Kidney (tissue), 14 donors: ENCODE measurements around the gene RYR3. TPM values are rescaled to one million over a fixed set of nuclear protein-coding genes. Genes with fewer than 3 reads are reported as not detected.

Source experiments
- DNase-seq, 5 donors: peaks; one replicate each; pipeline ENCODE4 v3.0.0-alpha.2; 2013 to 2020
- FAIRE-seq: peaks from 2 replicates; lab custom pipeline; 2012; peaks lifted over from hg19 to GRCh38; lab: Jason Lieb, UNC
- H3K27ac ChIP-seq, 2 donors: one replicate each; pipeline ENCODE4 v1.7.0; 2013; ENCODE audit warnings: low read depth in 2 of 2, low read length in 2 of 2, inconsistent platforms in 1 of 2
- H3K27me3 ChIP-seq: one replicate; pipeline ENCODE4 v1.7.1; 2013; ENCODE audit warnings: low read length, inconsistent platforms; ENCODE audit not compliant: control insufficient read depth, insufficient read depth
- H3K36me3 ChIP-seq, 3 donors: one replicate each; pipeline versions ENCODE4 v1.7.0 to v1.7.1; 2013; ENCODE audit warnings: low read length in 3 of 3, control low read depth in 1 of 3, inconsistent platforms in 1 of 3; ENCODE audit not compliant: insufficient read depth in 3 of 3, control insufficient read depth in 2 of 3
- H3K4me1 ChIP-seq, 3 donors: one replicate each; pipeline versions ENCODE4 v1.7.0 to v1.7.1; 2013; ENCODE audit warnings: low read length in 3 of 3, inconsistent platforms in 1 of 3, low read depth in 1 of 3; ENCODE audit not compliant: control insufficient read depth in 2 of 3, insufficient read depth in 2 of 3
- H3K4me3 ChIP-seq, 3 donors: one replicate each; pipeline versions ENCODE4 v1.7.0 to v1.8.1; 2013; ENCODE audit warnings: low read length in 3 of 3, control low read depth in 1 of 3, inconsistent platforms in 1 of 3
- H3K9ac ChIP-seq, 3 donors: one replicate each; pipeline versions ENCODE4 v1.7.0 to v1.7.1; 2013; ENCODE audit warnings: low read length in 3 of 3, control low read depth in 1 of 3, inconsistent platforms in 1 of 3
- H3K9me3 ChIP-seq, 3 donors: one replicate each; pipeline versions ENCODE4 v1.7.0 to v1.7.1; 2013; ENCODE audit warnings: low read length in 3 of 3, control low read depth in 1 of 3, inconsistent platforms in 1 of 3; ENCODE audit not compliant: control insufficient read depth in 2 of 3, insufficient read depth in 1 of 3
- CTCF ChIP-seq: IDR thresholded peaks from 3 replicates; pipeline ENCODE4 v1.5.1; 2012; ENCODE audit warnings: mild to moderate bottlenecking, moderate library complexity, borderline replicate concordance; ENCODE audit not compliant: insufficient read depth; ENCODE audit errors: extremely low read depth
- intact Hi-C: fragments of 100-400 bp; cut with DNase I; formaldehyde crosslinking; loops from one replicate; pipeline ENCODE4 v1.11.1; 2022
- polyA plus RNA-seq: library from polyadenylated mRNA; stranded (reverse); fragments of 350-450 nt; fragmentation: Illumina TruSeq; extraction: RNeasy Lipid Tissue Mini Kit (QIAGEN cat#74804); gene quantifications from one replicate; pipeline ENCODE4 v1.2.3, GENCODE V29; 2014; ENCODE audit warnings: low read depth, low replicate concordance; ENCODE audit not compliant: insufficient read depth
- total RNA-seq: library from RNA; stranded (reverse); fragmentation: NEBNext Ultra II Directional; extraction: Animal tissue kit (Norgen Biotek cat#: 25700); gene quantifications from one replicate; pipeline ENCODE4 v1.2.1, GENCODE V29; 2021
- donor health status: control.
- donor health status: control.
- donor health status: control.
- donor health status: control.
- donor health status: control.
- donor health status: DM: yes; HTN: yes; CAD: no.
- donor health status: Normal renal cell carcinoma (clear cell type).

The RYR3 gene
- total and polyA plus RNA-seq, 2 donors from 2014 or later = 0.90 to 10.5 TPM

- Histone ChIP-seq H3K9ac (no peak overlapping the region), H3K27ac (no peak overlapping the region), H3K4me1 (no peaks in the 10 kb centered on the region), H3K4me3 (no peak overlapping the region), H3K9me3 (no peaks in the 10 kb centered on the region), H3K27me3 (no peaks in the 10 kb centered on the region), H3K36me3 (no peaks in the 10 kb centered on the region)
- TF ChIP-seq CTCF = no peak
- FAIRE-seq (no peak), DNase-seq (no peak)
- intact Hi-C loops = no loop called here
These were observed 302.0 kb downstream of the RYR3 start for GRCh38 chr15:33612721-33613304.

GRCh38 chr15:33616475-33616874, 305.7 kb downstream of the RYR3 start:
- H3K4me3 ChIP-seq = no peak overlapping the region
- H3K9ac ChIP-seq = no peak overlapping the region
- intact Hi-C loops = no loop called here
- FAIRE-seq (no peak), DNase-seq (no peak)
- no peak for TF ChIP-seq CTCF
- H3K4me1 ChIP-seq = no peaks in the 10 kb centered on the region
- H3K27ac ChIP-seq = no peak overlapping the region
- H3K36me3 ChIP-seq = no peaks in the 10 kb centered on the region
- no peaks in the 10 kb centered on the region for H3K27me3 ChIP-seq
- no peaks in the 10 kb centered on the region for H3K9me3 ChIP-seq

- no peak overlapping the region for H3K4me3 ChIP-seq
- intact Hi-C loops = no loop called here
- H3K27ac ChIP-seq = no peak overlapping the region
- TF ChIP-seq CTCF = no peak
- DNase-seq = no peak
- no peak for FAIRE-seq
- H3K9ac ChIP-seq = no peak overlapping the region
- no peaks in the 10 kb centered on the region for H3K36me3 ChIP-seq
- no peaks in the 10 kb centered on the region for H3K4me1 ChIP-seq
- no peaks in the 10 kb centered on the region for H3K27me3 ChIP-seq
- no peaks in the 10 kb centered on the region for H3K9me3 ChIP-seq
These were observed 307.6 kb downstream of the RYR3 start for GRCh38 chr15:33618350-33618749.

GRCh38 chr15:33621141-33621540, 310.4 kb downstream of the RYR3 start:
- no peaks in the 10 kb centered on the region for H3K9me3 ChIP-seq
- no peak overlapping the region for H3K4me3 ChIP-seq
- no peak overlapping the region for H3K9ac ChIP-seq
- no peak overlapping the region for H3K27ac ChIP-seq
- H3K4me1 ChIP-seq = no peaks in the 10 kb centered on the region
- no peaks in the 10 kb centered on the region for H3K36me3 ChIP-seq
- intact Hi-C loops = no loop called here
- no peak for TF ChIP-seq CTCF
- FAIRE-seq (no peak), DNase-seq (no peak)
- no peaks in the 10 kb centered on the region for H3K27me3 ChIP-seq
